ENCODE results near the gene LAMC1.

GRCh38 chr1:183126000-183126366 lies 102.8 kb downstream of the LAMC1 start:
- TF ChIP-seq PBX3 (IDR thresholded peaks at IDR 0.05; ENCODE audit: insufficient replicate concordance, low read depth, low read length), result no peak
- no peak for TF ChIP-seq NR2C2 (IDR thresholded peaks at IDR 0.05; ENCODE audit: borderline replicate concordance, control insufficient read depth, insufficient read length, low read depth)
- TF ChIP-seq ASH2L (IDR thresholded peaks at IDR 0.05; ENCODE audit: borderline replicate concordance, low read depth), result no peak
- no peak for TF ChIP-seq STAT3 (IDR thresholded peaks at IDR 0.05; ENCODE audit: low read depth, low read length)
- TF ChIP-seq SMARCA5 (IDR thresholded peaks at IDR 0.05), result no peak
- TF ChIP-seq ZNF24 (IDR thresholded peaks at IDR 0.05), result no peak
- no peak for TF ChIP-seq CTCF (IDR thresholded peaks at IDR 0.05 in 2 of 3, conservative IDR thresholded peaks at IDR 0.05 in 1 of 3; ENCODE audit: control insufficient read depth in 2 of 3, extremely low read depth in 1 of 3, insufficient read depth in 1 of 3, low read depth in 3 of 3, low read length in 3 of 3)
- no peak for TF ChIP-seq CEBPZ (IDR thresholded peaks at IDR 0.05; ENCODE audit: low read depth, low read length)
- no peak for TF ChIP-seq ETV6 (conservative IDR thresholded peaks at IDR 0.05 in 1 of 2, IDR thresholded peaks at IDR 0.05 in 1 of 2; ENCODE audit: borderline replicate concordance in 1 of 2, low read depth in 1 of 2)
